Neutrophil (primary cell): Measurements from ENCODE around the gene COG7.

Experiments
- H3K27ac ChIP-seq: fragments of 200-600 bp; sonication (generic); 2 replicates; pipeline ENCODE4 v1.5.1; 2016; ENCODE audit warnings: mild to moderate bottlenecking, moderate library complexity
- H3K27me3 ChIP-seq: fragments of 200-600 bp; sonication (generic); 2 replicates; pipeline ENCODE4 v1.6.0; 2016; ENCODE audit warnings: mild to moderate bottlenecking
- H3K36me3 ChIP-seq: fragments of 200-600 bp; sonication (generic); 2 replicates; pipeline ENCODE4 v1.5.1; 2017
- H3K4me1 ChIP-seq, 2 experiments: fragments of 200-600 bp in 1 of 2; sonication (generic) in 1 of 2; 1 replicate in 1 of 2; 2 replicates in 1 of 2; pipeline versions ENCODE4 v1.5.1 to v1.6.1; 2013 to 2016; ENCODE audit warnings: low read depth in 1 of 2, low read length in 1 of 2, mild to moderate bottlenecking in 1 of 2, moderate library complexity in 1 of 2; ENCODE audit not compliant: control insufficient read depth in 1 of 2, insufficient read depth in 1 of 2
- H3K4me3 ChIP-seq, 2 experiments: fragments of 200-600 bp in 1 of 2; sonication (generic) in 1 of 2; 1 replicate in 1 of 2; 2 replicates in 1 of 2; pipeline ENCODE4 v1.5.1; 2013 to 2016; ENCODE audit warnings: low read depth in 1 of 2, low read length in 1 of 2, mild to moderate bottlenecking in 1 of 2, moderate library complexity in 1 of 2
- H3K9me3 ChIP-seq: fragments of 200-600 bp; sonication (generic); 2 replicates; pipeline ENCODE4 v1.5.1; 2016
- CTCF ChIP-seq: fragments of 200-600 bp; sonication (generic); IDR thresholded peaks from 2 replicates; pipeline ENCODE4 v1.5.1; 2016; ENCODE audit warnings: antibody characterized with exemption

Gene COG7

DNA sequence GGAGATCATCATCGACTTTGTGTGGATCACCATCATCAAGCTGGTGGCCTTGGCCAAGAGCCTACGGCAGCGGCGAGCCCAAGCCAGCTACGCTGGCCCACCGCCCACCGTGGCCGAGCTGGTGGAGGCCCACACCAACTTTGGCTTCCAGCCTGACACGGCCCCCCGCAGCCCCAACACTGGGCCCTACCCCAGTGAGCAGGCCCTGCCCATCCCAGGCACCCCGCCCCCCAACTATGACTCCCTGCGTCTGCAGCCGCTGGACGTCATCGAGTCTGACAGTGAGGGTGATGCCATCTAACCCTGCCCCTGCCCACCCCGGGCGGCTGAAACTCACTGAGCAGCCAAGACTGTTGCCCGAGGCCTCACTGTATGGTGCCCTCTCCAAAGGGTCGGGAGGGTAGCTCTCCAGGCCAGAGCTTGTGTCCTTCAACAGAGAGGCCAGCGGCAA is 72.5 kb downstream of the COG7 start:
- TF ChIP-seq CTCF = no peak
- Histone ChIP-seq H3K4me1 (no peaks in the 10 kb centered on the region), H3K9me3 (no peaks in the 10 kb centered on the region), H3K36me3 (no peaks in the 10 kb centered on the region), H3K4me3 (no peak overlapping the region), H3K27me3 (no peaks in the 10 kb centered on the region), H3K27ac (no peak overlapping the region)

- no peaks in the 10 kb centered on the region for H3K9me3 ChIP-seq
- H3K4me1 ChIP-seq = no peaks in the 10 kb centered on the region
- H3K27ac ChIP-seq = no peak overlapping the region
- no peak for TF ChIP-seq CTCF
- H3K27me3 ChIP-seq = no peaks in the 10 kb centered on the region
- H3K4me3 ChIP-seq = no peak overlapping the region
- H3K36me3 ChIP-seq = no peaks in the 10 kb centered on the region
Observed at GRCh38 chr16:23379707-23380106, 73.3 kb downstream of the COG7 start.

DNA sequence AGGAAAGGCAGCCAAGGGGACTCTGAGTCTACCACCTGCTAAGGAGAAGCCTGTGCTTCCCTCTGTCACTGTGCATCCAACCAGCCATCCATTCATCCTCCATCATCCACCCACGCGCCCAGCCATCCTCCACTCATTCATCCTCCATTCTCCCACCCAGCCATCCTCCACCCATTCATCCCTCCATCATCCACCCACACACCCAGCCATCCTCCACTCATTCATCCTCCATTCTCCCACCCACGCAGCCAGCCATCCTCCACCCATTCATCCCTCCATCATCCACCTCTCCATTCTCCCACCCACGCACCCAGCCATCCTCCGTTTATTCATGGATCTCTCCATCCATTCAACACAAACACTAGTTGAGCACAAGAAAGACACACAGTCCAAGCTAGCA is 74.1 kb downstream of the COG7 start:
- Histone ChIP-seq H3K9me3 (no peaks in the 10 kb centered on the region), H3K27me3 (no peaks in the 10 kb centered on the region), H3K4me3 (no peak overlapping the region), H3K36me3 (no peaks in the 10 kb centered on the region), H3K27ac (no peak overlapping the region), H3K4me1 (no peaks in the 10 kb centered on the region)
- no peak for TF ChIP-seq CTCF

DNA sequence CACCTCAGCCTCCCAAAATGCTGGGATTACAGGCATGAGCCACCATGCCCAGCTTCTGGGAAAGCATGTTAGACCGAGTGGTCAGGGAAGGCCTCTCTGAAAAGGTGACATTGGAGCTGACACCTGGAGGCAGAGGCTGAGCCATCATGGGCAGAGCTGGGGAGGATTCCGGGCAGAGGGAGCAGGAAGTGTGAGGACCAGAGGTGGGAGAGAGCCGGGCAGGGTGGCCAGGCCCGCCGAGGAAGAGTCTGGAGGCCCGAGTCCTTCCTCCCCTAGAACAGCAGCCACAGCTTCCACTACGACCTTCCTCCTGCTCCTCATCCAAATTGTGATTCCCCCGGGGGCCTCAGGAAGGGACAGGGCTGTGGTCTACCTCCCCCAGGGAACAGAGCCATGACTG is 74.7 kb downstream of the COG7 start:
- Histone ChIP-seq H3K36me3 (no peaks in the 10 kb centered on the region), H3K4me3 (no peak overlapping the region), H3K27ac (no peak overlapping the region), H3K4me1 (no peaks in the 10 kb centered on the region), H3K9me3 (no peaks in the 10 kb centered on the region), H3K27me3 (no peaks in the 10 kb centered on the region)
- TF ChIP-seq CTCF = no peak

DNA sequence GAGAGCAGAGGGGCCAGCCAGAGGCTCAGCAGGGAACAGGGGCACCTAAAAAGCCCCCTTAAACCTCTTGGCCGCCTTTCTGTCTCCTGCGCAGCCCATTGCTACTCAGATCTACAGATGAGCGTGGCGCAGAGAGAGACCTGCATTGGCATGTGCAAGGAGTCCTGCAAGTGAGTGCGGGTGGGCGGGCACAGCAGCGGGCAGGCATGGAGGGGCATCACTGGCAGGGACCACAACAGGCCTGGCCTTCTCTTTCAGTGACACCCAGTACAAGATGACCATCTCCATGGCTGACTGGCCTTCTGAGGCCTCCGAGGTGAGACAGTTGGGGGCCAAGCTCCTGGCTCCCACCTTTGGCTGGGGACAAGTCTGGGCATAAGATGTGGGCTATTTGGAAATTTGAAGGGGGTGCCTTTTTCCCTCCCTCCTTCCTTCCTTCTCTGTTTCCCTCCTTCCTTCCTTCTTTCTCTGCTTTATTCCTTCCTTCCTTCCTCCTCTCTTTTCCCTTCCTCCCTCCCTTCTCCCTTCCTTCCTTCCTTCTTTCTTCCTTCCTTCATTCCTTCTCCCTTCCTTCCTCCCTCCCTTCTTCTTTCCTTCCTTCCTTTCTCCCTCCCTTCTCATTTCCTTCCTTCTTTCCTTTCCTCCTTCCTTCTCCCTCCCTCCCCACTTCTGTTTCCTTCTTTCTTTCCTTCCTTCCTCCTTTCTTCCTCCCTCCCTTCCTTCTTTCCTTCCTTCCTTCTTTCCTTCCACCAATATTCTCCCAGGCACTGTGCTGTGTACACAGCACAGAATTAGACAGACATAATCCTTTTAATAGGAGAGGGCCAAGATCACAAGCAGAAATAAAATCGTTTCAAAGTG is 75.7 kb downstream of the COG7 start:
- H3K36me3 ChIP-seq = no peaks in the 10 kb centered on the region
- H3K4me3 ChIP-seq = no peak overlapping the region
- no peaks in the 10 kb centered on the region for H3K27me3 ChIP-seq
- H3K27ac ChIP-seq = no peak overlapping the region
- no peak for TF ChIP-seq CTCF
- H3K9me3 ChIP-seq = no peaks in the 10 kb centered on the region
- H3K4me1 ChIP-seq = no peaks in the 10 kb centered on the region
